Kidney epithelial cell (primary cell): ENCODE data around the gene SDCCAG8. TPM values are rescaled to one million over a fixed set of nuclear protein-coding genes. Genes with fewer than 3 reads are reported as not detected.

Source experiments
- DNase-seq: peaks from one replicate; pipeline ENCODE4 v3.0.0-alpha.2; 2010; ENCODE audit warnings: low read depth
- H3K27me3 ChIP-seq: 2 replicates; pipeline ENCODE4 v1.6.0; 2011; ENCODE audit warnings: low read length; ENCODE audit not compliant: control insufficient read depth, insufficient read depth
- H3K36me3 ChIP-seq: 2 replicates; pipeline ENCODE4 v1.5.1; 2011; ENCODE audit warnings: low read length; ENCODE audit not compliant: control insufficient read depth, insufficient read depth
- H3K4me3 ChIP-seq: 2 replicates; pipeline ENCODE4 v1.5.1; 2011; ENCODE audit warnings: low read depth, mild to moderate bottlenecking, control low read depth, low read length
- CTCF ChIP-seq: IDR thresholded peaks from 2 replicates; pipeline ENCODE4 v1.5.1; 2011; ENCODE audit warnings: mild to moderate bottlenecking, moderate library complexity, low read length, control low read depth, inconsistent platforms; ENCODE audit not compliant: insufficient read depth, poor library complexity, severe bottlenecking
- total RNA-seq: library from RNA; depleted of rRNA; stranded (reverse); fragments of >200 nt; gene quantifications from 2 replicates; pipeline ENCODE4 v1.2.3, GENCODE V29; 2015

The SDCCAG8 gene
- total RNA-seq, 1 donor from 2014 or later = 46.9 TPM

GRCh38 chr1:243311809-243312208 lies 56.0 kb downstream of the SDCCAG8 start:
- DNase-seq = no peak
- no peak overlapping the region for H3K4me3 ChIP-seq
- H3K36me3 ChIP-seq = peaks cover 2% of the 10 kb centered on the region
- H3K27me3 ChIP-seq = no peaks in the 10 kb centered on the region
- TF ChIP-seq CTCF = no peak

GRCh38 chr1:243312952-243313634 lies 57.3 kb downstream of the SDCCAG8 start:
- no peak for TF ChIP-seq CTCF
- no peak overlapping the region for H3K4me3 ChIP-seq
- peak; percentile 44 for DNase-seq
- H3K27me3 ChIP-seq = no peaks in the 10 kb centered on the region
- peaks cover 2% of the 10 kb centered on the region for H3K36me3 ChIP-seq

GRCh38 chr1:243313635-243314536 lies 58.0 kb downstream of the SDCCAG8 start:
- Histone ChIP-seq H3K27me3 (no peaks in the 10 kb centered on the region), H3K4me3 (no peak overlapping the region), H3K36me3 (peaks cover 2% of the 10 kb centered on the region)
- TF ChIP-seq CTCF = no peak
- no peak for DNase-seq

GRCh38 chr1:243315455-243315854 lies 59.6 kb downstream of the SDCCAG8 start:
- DNase-seq = no peak
- H3K27me3 ChIP-seq = no peaks in the 10 kb centered on the region
- no peak overlapping the region for H3K4me3 ChIP-seq
- TF ChIP-seq CTCF = no peak
- peaks cover 2% of the 10 kb centered on the region for H3K36me3 ChIP-seq

GRCh38 chr1:243315893-243316292 lies 60.1 kb downstream of the SDCCAG8 start:
- no peak overlapping the region for H3K4me3 ChIP-seq
- TF ChIP-seq CTCF = no peak
- no peak for DNase-seq
- H3K36me3 ChIP-seq = peaks cover 2% of the 10 kb centered on the region
- no peaks in the 10 kb centered on the region for H3K27me3 ChIP-seq
